Vagina (tissue), 2 donors: Measurements from ENCODE around the gene TSPAN12.

Source experiments
- POLR2A ChIP-seq, 2 donors: fragments of 450-650 bp; IDR thresholded peaks; one replicate each; pipeline ENCODE4 v1.6.1; 2017; ENCODE audit warnings: antibody characterized with exemption in 2 of 2, mild to moderate bottlenecking in 2 of 2, moderate library complexity in 2 of 2
- POLR2AphosphoS5 ChIP-seq, 2 donors: sonication (generic); formaldehyde crosslinking; IDR thresholded peaks; one replicate each; pipeline ENCODE4 v1.9.0; 2017; ENCODE audit warnings: antibody characterized with exemption in 2 of 2, mild to moderate bottlenecking in 2 of 2, low read depth in 1 of 2; ENCODE audit not compliant: insufficient read depth in 1 of 2
- TF ChIP-seq, protein P1 (sequence below), 3 experiments: fragments of 450-650 bp in 2 of 3; fragments of 200-600 bp in 1 of 3; sonication (generic) in 1 of 3; IDR thresholded peaks; one replicate each; pipeline ENCODE4 v1.5.1; 2017 to 2019; ENCODE audit warnings: antibody characterized with exemption in 3 of 3, mild to moderate bottlenecking in 2 of 3, moderate library complexity in 2 of 3

DNA sequence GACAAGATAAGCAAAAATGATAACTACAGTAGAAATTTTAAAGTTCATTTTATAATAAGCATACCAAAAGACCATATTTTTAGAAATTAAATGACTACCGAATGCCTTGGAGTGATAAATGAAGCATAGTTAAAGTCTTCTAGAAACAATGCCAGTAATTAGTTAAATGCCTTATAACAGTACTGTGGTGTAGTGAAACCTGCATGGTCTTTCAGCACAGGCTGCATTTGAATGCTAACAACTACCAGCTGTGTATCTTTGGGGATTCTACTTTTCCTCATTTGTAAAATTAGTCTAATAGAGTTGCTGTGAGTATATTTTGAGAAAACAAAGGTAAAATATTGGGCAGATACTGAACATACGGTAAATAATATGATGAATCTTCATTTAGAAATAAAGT, 25.1 kb downstream of the TSPAN12 start:
- TF ChIP-seq, protein P1, sequence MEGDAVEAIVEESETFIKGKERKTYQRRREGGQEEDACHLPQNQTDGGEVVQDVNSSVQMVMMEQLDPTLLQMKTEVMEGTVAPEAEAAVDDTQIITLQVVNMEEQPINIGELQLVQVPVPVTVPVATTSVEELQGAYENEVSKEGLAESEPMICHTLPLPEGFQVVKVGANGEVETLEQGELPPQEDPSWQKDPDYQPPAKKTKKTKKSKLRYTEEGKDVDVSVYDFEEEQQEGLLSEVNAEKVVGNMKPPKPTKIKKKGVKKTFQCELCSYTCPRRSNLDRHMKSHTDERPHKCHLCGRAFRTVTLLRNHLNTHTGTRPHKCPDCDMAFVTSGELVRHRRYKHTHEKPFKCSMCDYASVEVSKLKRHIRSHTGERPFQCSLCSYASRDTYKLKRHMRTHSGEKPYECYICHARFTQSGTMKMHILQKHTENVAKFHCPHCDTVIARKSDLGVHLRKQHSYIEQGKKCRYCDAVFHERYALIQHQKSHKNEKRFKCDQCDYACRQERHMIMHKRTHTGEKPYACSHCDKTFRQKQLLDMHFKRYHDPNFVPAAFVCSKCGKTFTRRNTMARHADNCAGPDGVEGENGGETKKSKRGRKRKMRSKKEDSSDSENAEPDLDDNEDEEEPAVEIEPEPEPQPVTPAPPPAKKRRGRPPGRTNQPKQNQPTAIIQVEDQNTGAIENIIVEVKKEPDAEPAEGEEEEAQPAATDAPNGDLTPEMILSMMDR (IDR thresholded peaks at IDR 0.05) = no peak
- TF ChIP-seq POLR2AphosphoS5 (IDR thresholded peaks at IDR 0.05; ENCODE audit: insufficient read depth in 1 of 2, low read depth in 1 of 2) = no peak
- no peak for TF ChIP-seq POLR2A (IDR thresholded peaks at IDR 0.05)
